GM18502 (cell line): Measurements from ENCODE around the gene DIPK2B.

Experiments used
- ATAC-seq: cut with Tn5 transposase; IDR thresholded peaks from one replicate; pipeline ENCODE4 v1.9.1; 2021; ENCODE audit warnings: mild to moderate bottlenecking; ENCODE audit not compliant: unreplicated experiment, poor library complexity

The DIPK2B gene

GRCh38 chrX:45200741-45201234, at the start of gene DIPK2B:
Gene DIPK2B (minus strand): TSS chrX:45200876. CDS start chrX:45200826, 50 bp downstream.
- ATAC-seq, result no peak

- no peak for ATAC-seq
These were observed 39.6 kb upstream of the DIPK2B start for GRCh38 chrX:45240301-45240700.

- no peak for ATAC-seq
These were observed 37.8 kb upstream of the DIPK2B start for GRCh38 chrX:45238489-45238888.

- no peak for ATAC-seq
These were observed 32.9 kb upstream of the DIPK2B start for GRCh38 chrX:45233531-45233930.

GRCh38 chrX:45232139-45232538, 31.5 kb upstream of the DIPK2B start:
- ATAC-seq, result no peak

- ATAC-seq, result no peak
These were observed 29.7 kb upstream of the DIPK2B start for GRCh38 chrX:45230410-45230809.

- no peak for ATAC-seq
These were observed 28.7 kb upstream of the DIPK2B start for GRCh38 chrX:45229348-45229747.

- no peak for ATAC-seq
These were observed 27.4 kb upstream of the DIPK2B start for GRCh38 chrX:45228126-45228525.

GRCh38 chrX:45208121-45208856, 7.6 kb upstream of the DIPK2B start:
- no peak for ATAC-seq

- no peak for ATAC-seq
These were observed 1.5 kb upstream of the DIPK2B start for GRCh38 chrX:45202171-45202570.

GRCh38 chrX:45198706-45199105, 2.0 kb downstream of the DIPK2B start:
- no peak for ATAC-seq

GRCh38 chrX:45198301-45198700, 2.4 kb downstream of the DIPK2B start:
- no peak for ATAC-seq

GRCh38 chrX:45196701-45197100, 4.0 kb downstream of the DIPK2B start:
- no peak for ATAC-seq

- ATAC-seq, result no peak
These were observed 8.8 kb downstream of the DIPK2B start for GRCh38 chrX:45191820-45192409.

GRCh38 chrX:45191383-45191782, 9.3 kb downstream of the DIPK2B start:
- no peak for ATAC-seq

- ATAC-seq, result no peak
These were observed 12.9 kb downstream of the DIPK2B start for GRCh38 chrX:45187731-45188130.

GRCh38 chrX:45186643-45187026, 14.0 kb downstream of the DIPK2B start:
- peak; percentile 24 for ATAC-seq

GRCh38 chrX:45184211-45184610, 16.5 kb downstream of the DIPK2B start:
- no peak for ATAC-seq

- ATAC-seq, result no peak
These were observed 27.8 kb downstream of the DIPK2B start for GRCh38 chrX:45172890-45173289.

- ATAC-seq, result no peak
These were observed 33.9 kb downstream of the DIPK2B start for GRCh38 chrX:45166781-45167180.

- ATAC-seq, result no peak
These were observed 35.0 kb downstream of the DIPK2B start for GRCh38 chrX:45165726-45166125.

GRCh38 chrX:45164995-45165394, 35.7 kb downstream of the DIPK2B start:
- ATAC-seq, result no peak
